SH-SY5Y (cell line): ENCODE results near the gene ADAM12.

Source experiments
- GATA2 ChIP-seq: IDR thresholded peaks from 2 replicates; pipeline ENCODE4 v1.6.1; 2011; ENCODE audit warnings: mild to moderate bottlenecking, low read depth, low read length
- GATA3 ChIP-seq: IDR thresholded peaks from 2 replicates; pipeline ENCODE4 v1.6.1; 2011; ENCODE audit warnings: low read depth, mild to moderate bottlenecking, low read length, moderate library complexity

The ADAM12 gene

DNA sequence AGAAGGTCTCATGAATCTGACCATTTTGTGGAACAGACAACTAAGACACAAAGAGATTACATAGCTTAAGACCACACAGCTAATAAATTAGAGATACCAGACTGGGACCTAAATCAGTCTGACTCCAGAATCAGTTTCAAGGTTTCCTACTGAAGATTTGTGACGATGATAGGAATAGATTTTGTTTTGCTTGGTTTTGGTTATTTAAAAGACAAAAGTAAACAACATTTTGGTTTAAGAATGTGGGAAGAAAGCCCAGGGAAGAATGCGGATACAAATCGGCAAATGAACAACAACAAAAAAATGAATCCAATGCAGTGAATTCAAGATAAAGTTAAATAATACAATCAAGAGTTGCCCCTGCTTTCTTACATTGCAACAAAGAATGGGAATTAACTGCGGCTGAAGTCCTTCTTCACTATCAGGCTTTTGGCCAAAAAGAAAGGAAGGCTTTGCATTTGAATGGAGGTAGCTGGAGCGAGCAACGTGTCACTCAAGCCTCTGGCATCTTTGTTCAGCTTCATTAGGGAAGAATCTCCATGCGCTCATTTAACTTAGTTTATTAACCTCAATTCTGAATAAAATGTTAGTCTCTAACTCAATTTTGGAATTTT lies 210.8 kb downstream of the ADAM12 start:
- TF ChIP-seq GATA2 (no peak), GATA3 (no peak)

DNA sequence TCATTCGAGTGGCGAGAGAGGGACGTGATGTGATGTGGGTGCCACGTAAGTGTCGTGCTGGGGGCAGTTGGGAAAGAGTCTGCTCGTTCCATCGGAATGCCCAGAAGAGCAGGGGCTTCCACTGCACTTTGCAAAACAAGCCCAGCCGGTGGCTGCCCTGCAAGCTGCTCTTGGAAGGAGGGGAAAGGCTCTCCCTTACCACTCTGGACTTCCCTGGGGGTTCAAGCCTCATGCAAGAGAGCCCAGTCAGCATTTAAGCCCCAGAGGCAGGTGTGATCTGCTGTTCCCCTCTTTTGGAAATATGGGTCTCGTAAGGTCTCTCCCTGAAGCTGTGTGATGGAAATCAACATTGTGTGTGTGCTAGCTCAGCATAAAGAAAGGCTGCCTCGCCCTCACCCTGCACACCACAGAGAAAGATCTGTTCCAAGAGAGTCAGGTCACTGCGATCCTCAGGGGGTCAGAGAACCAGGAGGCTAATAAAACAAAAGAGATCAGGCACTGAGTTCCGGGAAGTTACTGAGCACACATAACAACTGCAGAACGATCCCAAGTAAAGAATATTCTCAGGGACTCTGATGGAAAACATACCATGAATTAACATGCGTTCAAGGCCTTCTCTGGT lies 212.5 kb downstream of the ADAM12 start:
- TF ChIP-seq GATA2 = no peak
- TF ChIP-seq GATA3 = no peak

DNA sequence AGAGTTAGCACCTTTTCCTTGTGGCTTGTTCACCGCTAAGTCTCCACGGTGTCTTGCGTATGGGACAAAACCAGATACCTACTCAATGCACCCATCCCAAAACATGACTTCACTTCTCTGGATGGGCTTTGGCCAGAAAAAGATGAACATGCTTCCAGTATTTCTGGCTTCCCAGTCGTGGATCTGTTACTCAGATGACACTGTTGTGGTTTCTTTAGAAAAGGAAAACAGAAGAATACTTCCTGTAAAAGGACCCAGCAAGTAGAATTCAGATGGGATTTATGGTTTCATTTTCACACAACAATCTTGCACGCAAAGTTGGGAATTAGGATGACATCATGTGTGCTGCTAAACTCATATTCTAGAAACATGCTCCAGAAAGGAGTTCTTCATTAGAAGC lies 216.7 kb downstream of the ADAM12 start:
- TF ChIP-seq GATA3 (no peak), GATA2 (no peak)

DNA sequence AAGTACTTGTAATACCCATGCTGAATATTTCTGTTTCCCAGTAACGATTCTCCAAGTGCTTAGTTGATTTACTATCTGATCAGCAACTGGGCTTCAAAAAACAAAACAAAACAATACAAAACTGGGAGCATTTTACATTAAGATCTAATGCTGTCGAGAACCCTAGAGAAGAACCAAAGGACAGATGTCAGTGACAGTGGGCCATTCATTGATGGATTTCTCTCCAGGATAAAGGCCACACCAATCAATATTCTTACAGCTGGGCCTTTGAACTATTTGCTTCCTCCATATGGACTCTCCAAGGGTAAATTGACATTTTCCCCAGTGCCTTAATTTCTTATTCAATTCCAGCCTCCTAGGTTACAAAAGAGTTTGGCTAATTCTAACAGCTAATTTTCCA lies 217.5 kb downstream of the ADAM12 start:
- TF ChIP-seq GATA2 (no peak), GATA3 (no peak)

DNA sequence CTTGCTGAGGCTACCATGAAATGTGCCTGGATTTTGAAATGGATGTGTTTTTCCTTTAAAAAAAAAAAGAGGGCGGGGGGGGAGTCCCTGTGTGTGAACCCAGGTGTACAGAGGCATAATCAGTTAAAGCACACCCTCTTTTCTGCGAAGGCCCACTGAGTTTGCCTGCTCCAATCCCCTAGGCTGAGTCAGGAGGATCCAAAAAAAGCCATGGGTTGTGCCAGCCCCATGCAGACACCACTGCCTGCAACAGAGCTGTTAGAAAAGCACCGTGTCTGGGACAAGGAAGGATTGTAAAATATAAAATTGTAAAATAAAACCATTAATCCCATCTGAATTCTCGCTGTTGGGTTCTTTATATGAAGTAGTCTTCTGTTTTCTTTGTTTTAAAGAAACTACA lies 217.9 kb downstream of the ADAM12 start:
- no peak for TF ChIP-seq GATA2
- TF ChIP-seq GATA3 = no peak

DNA sequence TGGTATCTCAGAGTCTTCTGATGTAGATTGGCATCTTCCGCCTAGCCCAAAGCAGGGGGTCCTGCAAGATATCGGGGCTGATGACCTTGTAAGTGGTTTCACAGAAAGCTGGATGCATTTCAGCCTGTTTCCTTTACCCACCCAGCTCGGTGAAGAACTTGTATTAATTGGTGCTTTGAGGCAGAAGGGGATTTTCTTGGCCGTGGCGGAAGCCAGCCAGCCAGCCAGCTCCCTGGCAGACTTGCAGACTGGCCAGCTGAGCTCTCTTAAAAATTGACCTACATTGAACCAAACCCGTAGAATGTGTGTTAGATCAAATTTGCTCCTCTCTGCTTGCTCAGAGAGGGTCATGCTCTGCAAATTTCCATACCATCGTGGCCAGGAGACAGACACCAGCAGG lies 218.4 kb downstream of the ADAM12 start:
- TF ChIP-seq GATA2 (no peak), GATA3 (no peak)

DNA sequence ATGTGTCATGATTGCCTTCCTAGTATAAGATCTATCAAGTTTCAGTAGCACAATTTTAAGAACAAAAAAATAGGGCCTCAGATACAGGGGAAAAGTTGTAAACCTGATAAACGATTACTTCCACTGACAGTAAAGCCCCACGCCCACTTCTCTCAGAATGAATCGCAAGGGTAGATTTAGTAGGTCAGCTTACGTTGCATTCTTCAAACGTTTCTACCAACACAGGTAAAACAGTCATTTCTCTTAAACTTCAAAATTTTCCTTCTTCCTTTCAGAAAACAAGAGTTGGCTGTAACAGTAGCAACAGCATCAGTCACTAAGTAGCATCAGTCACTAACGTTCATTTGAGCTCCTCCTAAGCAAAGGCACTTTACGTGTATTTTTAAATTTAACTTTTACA lies 221.5 kb downstream of the ADAM12 start:
- TF ChIP-seq GATA3 (no peak), GATA2 (no peak)

DNA sequence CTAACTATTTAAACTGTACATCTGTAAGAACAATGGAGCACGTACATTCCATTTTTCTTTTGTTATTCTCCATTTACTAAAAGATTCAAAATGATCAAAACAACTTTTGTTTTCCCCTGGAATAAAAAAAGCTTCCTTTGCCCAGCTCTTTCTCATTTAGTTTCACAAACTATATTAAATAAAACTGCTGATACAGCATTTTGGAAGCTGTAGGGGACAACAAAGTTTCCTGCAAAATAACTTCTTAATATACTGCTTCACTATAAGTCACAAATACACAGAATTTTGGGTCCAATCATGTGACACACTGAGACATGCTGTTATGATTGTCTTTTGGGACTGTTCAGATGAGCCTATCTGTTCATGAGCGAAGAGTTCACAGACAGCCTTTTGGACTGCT lies 222.4 kb downstream of the ADAM12 start:
- TF ChIP-seq GATA2 (no peak), GATA3 (no peak)

DNA sequence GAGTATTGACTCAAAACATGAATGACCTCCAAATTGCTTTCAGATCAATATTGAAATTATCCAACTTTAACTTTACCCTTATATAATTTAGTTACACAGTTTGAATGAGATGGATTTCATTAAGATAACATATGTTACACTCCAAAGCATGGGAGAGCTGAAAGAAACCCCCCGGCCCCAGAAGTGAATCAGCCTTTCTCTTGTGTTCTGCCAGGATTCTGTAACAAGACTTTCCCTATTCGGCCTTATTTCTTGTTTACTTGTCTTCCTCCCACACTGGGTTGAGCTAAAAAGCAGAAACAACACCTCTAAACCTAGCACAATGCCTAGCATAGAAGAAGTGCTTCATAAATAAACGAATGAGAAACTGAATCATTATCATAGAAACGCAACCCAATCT lies 224.8 kb downstream of the ADAM12 start:
- TF ChIP-seq GATA3 (no peak), GATA2 (no peak)

DNA sequence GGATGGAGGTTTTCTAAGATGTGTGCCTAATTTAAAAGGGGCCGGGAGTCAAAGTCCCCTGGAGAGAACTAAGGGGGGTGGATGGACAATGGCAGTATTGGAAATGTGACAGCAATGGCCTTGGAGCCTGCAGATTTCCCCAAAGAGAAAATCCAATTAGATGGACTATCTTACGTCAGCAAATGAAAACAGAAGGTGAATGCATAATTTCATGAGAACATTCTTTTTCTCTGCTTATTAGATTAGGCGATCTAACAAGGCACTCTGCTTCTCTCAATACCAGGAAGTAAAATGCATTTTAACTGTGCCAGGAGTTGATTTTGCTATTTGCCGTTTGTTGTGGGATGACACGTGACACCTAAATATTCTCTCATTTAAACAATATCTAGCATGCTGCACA lies 226.6 kb downstream of the ADAM12 start:
- TF ChIP-seq GATA3 (no peak), GATA2 (no peak)

DNA sequence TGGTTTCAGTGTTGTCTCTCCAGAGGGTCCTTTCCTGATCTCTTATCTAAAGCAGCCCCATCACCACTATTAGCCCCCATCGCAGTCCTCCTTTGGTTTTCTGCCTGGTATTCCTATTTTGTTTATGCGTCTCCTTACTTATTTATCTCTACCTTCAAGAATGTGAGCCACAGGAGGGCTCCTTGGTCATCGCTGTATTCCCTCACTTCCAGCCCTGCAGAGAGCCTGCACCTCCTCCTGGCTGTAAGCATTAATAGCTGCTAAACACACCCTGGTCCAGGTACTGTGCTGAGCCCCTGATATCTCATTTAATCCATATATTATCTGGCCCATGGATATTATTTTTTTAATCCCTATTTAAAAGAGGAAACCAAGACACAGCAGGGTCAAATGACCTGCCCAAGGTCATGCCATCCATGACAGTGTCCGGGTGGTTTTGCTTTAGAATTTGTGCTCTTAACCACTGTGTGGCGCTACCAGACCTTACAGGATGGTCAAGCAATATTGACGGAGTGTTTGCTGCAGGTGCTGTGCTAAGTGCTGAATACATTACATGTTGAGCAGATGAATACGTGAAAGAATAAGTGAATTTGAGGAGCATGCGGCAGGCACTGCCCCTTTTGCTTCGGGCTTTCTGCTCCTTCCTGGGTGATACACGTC lies 227.2 kb downstream of the ADAM12 start:
- TF ChIP-seq GATA3 (no peak), GATA2 (no peak)

DNA sequence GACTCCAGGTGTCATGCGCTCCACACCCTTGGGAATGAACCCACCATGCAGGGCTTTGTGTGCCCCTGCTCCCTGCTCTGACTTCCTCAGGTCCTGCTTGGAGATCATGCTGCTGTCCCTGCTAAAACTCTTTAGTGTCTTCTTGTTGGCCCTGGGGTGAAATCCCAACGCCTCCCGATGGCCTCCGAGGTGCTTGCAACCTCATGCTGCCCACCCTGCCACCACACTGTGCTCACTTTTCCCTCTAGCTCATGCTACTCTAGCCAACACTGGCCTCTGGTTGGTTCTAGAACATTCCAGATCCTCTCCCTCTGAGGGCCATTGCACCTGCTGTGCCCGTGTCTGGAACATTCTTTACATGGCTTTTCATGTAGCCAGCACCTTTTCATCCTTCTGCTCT lies 227.7 kb downstream of the ADAM12 start:
- TF ChIP-seq GATA2 (no peak), GATA3 (no peak)

DNA sequence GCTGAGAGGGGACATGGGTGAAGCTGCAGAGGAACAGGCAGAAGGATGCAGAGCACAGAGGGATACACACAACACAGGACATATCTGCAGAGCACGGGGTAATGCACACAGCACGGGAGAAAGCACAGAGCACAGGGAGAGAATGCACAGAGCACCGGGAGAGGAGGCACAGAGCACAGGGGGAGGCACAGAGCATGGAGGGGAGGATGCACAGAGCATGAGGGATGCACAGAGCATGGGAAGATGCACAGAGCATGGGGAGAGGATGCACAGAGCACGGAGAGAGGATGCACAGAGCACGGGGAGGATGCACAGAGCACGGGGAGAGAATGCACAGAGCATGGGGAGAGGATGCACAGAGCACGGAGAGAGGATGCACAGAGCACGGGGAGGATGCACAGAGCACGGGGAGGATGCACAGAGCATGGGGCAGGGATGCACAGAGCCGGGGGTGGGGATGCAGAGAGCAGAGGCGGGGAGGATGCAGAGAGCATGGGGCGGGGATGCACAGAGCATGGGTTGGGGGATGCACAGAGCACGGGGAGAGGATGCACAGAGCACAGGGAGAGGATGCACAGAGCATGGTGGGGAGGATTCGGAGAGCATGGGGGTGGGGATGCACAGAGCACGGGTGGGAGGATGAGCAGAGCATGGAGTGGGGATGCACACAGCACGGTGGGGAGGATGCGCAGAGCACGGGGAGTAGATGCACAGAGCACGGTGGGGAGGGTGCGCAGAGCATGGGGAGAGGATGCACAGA lies 230.0 kb downstream of the ADAM12 start:
- TF ChIP-seq GATA3 = no peak
- no peak for TF ChIP-seq GATA2

DNA sequence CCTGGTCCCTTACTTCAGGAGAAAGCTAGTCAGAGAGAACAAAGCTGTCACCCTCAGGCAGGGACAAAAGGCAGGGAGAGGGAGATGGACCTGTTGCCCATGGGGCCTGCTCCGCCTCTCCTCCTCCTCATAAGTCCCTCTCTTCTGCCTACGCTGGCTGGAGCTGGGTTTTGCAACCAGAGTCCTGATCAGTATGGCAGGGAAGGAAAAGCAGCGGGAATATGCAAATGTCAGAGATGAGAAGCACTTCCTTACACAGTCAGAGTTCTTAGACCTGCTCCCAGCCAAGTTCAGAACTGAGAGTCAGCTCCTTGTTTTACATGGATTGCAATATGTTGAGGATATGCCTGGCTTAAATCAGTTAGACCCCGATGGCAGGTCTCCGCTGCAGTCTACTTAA lies 231.1 kb downstream of the ADAM12 start:
- no peak for TF ChIP-seq GATA2
- no peak for TF ChIP-seq GATA3

DNA sequence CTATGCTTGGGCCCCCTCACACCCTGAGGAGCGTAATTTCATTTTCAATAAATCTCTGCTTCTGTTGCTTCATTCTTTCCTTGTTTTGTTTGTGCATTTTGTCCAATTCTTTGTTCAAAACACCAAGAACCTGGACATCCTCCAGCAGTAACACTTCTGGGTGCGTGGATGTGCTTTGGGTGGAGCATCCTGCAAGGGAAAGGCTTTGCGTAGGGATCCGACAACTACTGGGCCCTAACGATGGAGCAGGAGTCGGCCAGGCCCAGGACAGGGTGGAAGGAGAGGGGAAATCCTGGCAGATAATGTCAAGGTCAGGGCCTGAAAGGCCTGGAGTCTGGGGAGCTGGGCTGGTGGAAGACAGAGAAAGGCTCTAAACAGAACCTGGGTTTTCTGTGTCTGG lies 231.8 kb downstream of the ADAM12 start:
- TF ChIP-seq GATA2 (no peak), GATA3 (no peak)

DNA sequence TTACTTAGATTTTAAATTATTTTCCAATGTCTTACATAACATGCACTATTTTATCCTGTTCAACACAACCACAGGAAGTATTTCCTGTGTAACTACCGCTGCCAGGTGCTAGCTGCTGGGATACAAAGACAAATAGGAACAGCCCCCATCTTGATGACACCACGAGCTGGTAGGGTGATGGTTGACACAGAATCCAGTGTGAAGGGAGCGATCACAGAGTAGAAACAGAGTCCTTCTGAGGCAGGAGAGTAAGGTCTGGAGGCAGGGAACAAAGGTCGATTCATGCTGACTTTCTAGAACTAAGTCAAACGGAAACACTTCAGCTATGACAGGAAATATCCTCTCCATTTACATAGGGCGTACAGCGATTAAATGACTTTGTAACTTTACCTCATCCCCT lies 232.3 kb downstream of the ADAM12 start:
- TF ChIP-seq GATA3 (no peak), GATA2 (no peak)
